ENCODE measurements around the gene KLHL18.
"Not testable (repeated sequence)": the region's sequence is repeated elsewhere in the genome, so short reads cannot be mapped to it uniquely, and the experiment has no call there.

KLHL18 gene

DNA sequence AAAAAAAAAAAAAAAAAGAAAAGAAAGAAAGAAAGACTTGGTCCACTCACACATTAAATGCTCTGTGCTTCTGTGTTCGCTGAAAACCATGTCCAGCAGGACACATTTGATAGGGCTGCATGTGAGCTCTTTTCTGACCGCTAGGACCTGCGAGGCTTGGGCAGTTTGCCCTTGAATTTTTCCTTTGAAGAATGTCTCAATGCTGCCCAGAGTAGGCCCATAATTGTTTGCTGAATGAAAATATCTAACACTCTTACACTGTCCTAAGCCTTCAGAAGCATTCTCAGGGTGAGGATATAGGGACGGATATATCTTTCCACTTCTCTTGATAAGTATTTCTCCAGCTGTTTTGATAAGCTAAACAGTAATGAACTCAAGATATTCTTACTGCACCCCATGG, 6.2 kb upstream of the KLHL18 start:
- DNase-seq = no peak

GRCh38 chr3:47280519-47280918, 2.2 kb upstream of the KLHL18 start:
- DNase-seq = no peak

- DNase-seq = no peak
These were observed 421 bp downstream of the KLHL18 start for GRCh38 chr3:47283193-47283537.

- DNase-seq = no peak
These were observed 1.0 kb downstream of the KLHL18 start for GRCh38 chr3:47283591-47284364.

GRCh38 chr3:47288966-47289910, 6.5 kb downstream of the KLHL18 start:
- DNase-seq = no peak

DNA sequence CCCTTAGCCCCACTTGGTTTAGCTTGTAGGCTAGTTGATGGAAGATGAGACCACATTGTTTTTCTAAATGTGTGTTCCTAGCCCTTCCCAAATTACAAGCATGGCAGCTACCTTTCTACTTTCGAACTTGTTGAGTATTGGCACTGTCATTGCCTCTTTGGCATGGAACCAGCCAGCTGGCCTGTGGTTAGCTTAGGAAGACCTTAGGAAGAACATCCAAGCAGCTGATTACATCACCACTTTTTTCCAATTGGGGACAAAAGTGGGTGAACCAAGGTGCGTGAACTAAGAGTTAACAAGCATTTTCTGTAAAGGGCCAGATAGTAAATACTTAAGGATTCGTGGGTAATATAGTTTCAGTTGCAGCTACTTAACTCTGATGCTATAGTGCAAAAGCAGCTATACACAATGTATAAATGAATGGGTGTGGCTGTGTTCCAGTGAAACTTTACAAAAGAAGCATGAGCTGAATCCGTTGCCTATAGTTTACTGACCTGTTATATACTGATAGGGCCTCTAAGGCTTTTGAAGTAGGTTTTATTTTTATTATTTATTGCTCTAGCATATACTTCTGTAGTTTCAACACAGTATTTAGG, 8.5 kb downstream of the KLHL18 start:
- no peak for DNase-seq

DNA sequence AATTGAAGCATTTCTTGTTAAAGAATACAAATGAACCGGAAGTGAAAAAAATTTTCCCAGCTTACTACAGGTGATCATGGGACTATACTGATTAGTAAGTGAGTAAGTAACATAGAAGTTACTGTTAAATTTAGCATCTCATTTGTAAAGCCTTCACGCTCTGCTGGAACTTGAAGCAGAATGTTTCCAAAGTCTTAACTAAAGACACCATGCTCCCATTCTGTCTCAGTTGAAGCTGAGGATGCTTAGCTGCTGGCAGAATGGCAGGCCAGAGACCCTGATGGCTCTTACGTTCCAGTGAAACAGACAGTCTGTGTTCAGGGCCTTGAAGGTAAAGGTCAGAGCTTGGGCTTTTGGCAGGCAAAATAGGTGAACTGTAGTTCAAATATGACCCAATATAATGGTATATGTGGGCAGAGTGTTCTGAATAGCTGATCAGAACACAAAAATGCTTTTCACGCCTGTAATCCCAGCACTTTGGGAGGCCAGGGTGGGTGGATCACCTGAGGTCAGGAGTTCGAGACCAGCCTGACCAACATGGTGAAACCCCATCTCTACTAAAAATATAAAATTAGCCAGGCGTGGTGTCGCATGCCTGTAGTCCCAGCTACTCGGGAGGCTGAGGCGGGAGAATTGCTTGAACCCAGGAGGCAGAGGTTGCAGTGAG, 9.1 kb downstream of the KLHL18 start:
- not testable (repeated sequence) for DNase-seq

DNA sequence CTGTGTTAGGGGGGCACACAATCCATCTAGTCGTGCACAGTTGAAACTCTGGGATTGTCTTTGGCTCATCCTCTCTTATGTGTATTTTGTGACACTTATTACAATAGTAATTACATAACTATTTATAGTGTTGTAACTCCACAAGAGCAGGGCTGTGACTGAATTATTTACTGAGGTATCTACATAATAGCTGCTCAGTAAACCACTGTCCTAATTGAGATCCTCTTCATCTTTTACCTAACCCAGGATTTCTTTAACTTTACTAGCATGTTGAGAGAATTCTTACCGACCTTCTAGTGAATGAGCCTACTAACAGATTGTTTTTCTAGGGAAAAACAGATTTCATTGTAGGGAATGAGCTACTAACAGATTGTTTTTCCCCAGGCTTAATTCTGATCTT, 11.1 kb downstream of the KLHL18 start:
- DNase-seq = no peak

GRCh38 chr3:47294392-47294791, 11.6 kb downstream of the KLHL18 start:
- no peak for DNase-seq

DNA sequence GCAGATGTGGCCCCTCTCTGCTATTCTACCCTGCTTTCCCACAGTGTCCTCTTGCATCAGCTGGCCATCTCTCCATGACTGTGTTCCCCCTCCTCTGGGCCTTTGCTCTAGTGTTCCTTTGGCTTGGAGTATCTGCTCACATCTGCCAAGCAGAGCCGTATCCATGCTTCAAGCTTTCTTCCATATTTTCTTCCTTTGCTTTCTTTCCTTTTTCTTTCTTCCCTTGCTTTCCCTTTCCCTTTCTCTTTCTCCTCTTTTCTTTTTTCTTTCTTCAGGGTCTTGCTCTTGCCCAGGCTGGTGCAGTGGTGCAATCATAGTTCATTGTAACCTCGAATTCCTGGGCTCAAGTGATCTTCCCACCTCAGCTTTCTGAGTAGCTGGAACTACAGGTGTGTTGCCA, 12.6 kb downstream of the KLHL18 start:
- DNase-seq = no peak

- no peak for DNase-seq
These were observed 13.2 kb downstream of the KLHL18 start for GRCh38 chr3:47295976-47296375.

- no peak for DNase-seq
These were observed 14.0 kb downstream of the KLHL18 start for GRCh38 chr3:47296562-47297302.

GRCh38 chr3:47298439-47298838, 15.7 kb downstream of the KLHL18 start:
- DNase-seq = no peak

DNA sequence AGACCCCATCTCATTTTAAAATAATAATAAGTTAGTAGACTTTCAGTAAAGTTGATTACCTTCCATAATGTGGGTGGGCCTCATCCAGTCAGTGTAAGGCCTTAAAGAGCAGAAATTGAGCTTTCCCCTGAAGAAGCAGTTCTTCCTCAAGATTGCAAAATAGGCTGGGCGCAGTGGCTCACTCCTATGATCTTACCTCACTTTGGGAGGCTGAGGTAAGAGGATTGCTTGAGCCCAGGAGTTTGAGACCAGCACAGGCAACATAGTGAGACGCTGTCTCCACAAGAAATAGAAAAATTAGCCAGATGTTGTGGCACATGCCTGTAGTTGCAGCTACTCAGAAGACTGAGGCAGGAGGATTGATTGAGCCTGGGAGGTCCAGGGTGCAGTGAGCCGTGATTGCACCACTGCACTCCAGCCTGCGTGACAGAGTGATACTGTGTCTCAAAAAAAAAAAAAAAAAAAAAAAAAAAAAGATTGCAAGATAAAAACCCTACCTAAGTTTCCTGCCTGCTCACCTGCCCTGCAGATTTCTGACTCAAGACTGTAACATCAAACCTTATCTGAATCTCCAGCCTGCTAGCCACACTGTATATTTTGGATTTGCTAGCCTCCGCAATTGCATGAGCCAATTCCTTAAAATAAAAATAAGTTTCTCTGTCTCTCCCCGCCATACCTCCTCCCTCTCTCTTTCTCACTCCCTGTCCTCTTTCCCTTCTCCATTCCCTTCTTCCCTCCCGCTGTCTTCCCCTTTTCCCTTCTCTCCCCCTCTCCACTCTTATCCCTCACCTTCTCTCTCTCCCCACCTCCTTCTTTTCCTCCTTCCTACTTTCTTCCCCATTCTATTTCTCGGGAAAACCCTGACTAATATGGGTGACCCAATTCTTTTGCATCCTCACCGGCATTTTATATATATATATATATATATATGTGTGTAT, 16.9 kb downstream of the KLHL18 start:
- DNase-seq = no peak

- DNase-seq = no peak
These were observed 18.7 kb downstream of the KLHL18 start for GRCh38 chr3:47301456-47301855.

- no peak for DNase-seq
These were observed 23.3 kb downstream of the KLHL18 start for GRCh38 chr3:47306022-47306421.

DNA sequence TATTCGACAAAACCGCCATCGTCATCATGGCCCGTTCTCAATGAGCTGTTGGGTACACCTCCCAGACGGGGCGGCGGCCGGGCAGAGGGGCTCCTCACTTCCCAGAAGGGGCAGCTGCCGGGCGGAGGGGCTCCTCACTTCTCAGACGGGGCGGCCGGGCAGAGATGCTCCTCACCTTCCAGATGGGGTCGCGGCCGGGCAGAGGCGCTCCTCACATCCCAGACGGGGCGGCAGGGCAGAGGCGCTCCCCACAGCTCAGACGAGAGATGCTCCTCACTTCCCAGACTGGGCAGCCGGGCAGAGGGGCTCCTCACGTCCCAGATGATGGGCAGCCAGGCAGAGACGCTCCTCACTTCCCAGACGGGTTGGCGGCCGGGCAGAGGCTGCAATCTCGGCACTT, 26.5 kb downstream of the KLHL18 start:
- not testable (repeated sequence) for DNase-seq

- DNase-seq = no peak
These were observed 27.6 kb downstream of the KLHL18 start for GRCh38 chr3:47310391-47310790.

GRCh38 chr3:47313341-47314055, 30.8 kb downstream of the KLHL18 start:
- no peak for DNase-seq

- DNase-seq = no peak
These were observed 31.5 kb downstream of the KLHL18 start for GRCh38 chr3:47314056-47314764.

All from activated effector memory CD4-positive, alpha-beta T cell treated with Interleukin-2 at 50 U/mL for 16 hours (primary cell).